HCT116 (cell line): ENCODE measurements around the gene STRN. TPM values are rescaled to one million over a fixed set of nuclear protein-coding genes. Genes with fewer than 3 reads are reported as not detected.

ENCODE experiments used
- ATAC-seq: fragments of 200-7000 bp; cut with Tn5 transposase; 2 replicates; pipeline ENCODE4 v1.9.1; 2020; ENCODE audit warnings: mild to moderate bottlenecking, moderate library complexity
- BruUV-seq: library from RNA; stranded (reverse); fragments of 400-500 nt; replicated peaks from 2 replicates; lab custom pipeline; 2021; lab: Mats Ljungman, UMichigan
- CTCF ChIA-PET: fragments of 300-600 bp; sonication (Branson Sonifier 250); formaldehyde crosslinking; loops from one replicate; lab custom pipeline; 2021; ENCODE audit warnings: antibody characterized with exemption; lab: Charles Lee
- POLR2A ChIA-PET: fragments of 300-600, 350-600 bp; sonication (Branson Sonifier 250); formaldehyde crosslinking; loops from one replicate; lab custom pipeline; 2021; ENCODE audit warnings: antibody characterized with exemption; lab: Charles Lee
- RAD21 ChIA-PET, 2 experiments: fragments of 300-600 bp; sonication (Branson Sonifier 250); formaldehyde crosslinking; loops; one replicate each; lab custom pipeline; 2023; ENCODE audit warnings: low total read pairs in 2 of 2; ENCODE audit not compliant: uncharacterized antibody in 2 of 2, unreplicated experiment in 2 of 2, low non-redundant PET in 1 of 2; lab: Charles Lee
- DNase-seq: peaks from one replicate; pipeline ENCODE4 v3.0.0-alpha.2; 2010; ENCODE audit warnings: low read depth, low spot score
- H2AFZ ChIP-seq: fragments of 200-600 bp; shearing (Covaris generic), sonication (generic); 2 replicates; pipeline ENCODE4 v1.6.1; 2017; ENCODE audit warnings: low read depth, mixed run types, mixed read lengths, antibody characterized with exemption, low read length; ENCODE audit not compliant: poor library complexity, severe bottlenecking
- H3K27ac ChIP-seq: 2 replicates; pipeline ENCODE4 v1.5.1; 2012; ENCODE audit warnings: low read depth, low read length
- H3K27me3 ChIP-seq: fragments of 200-600 bp; sonication (generic); 2 replicates; pipeline ENCODE4 v1.6.1; 2016; ENCODE audit warnings: mixed run types, low read length, mixed read lengths; ENCODE audit not compliant: insufficient read depth
- H3K36me3 ChIP-seq, 2 experiments: fragments of 200-500 bp in 1 of 2; fragments of 200-600 bp in 1 of 2; sonication (Bioruptor generic) in 1 of 2; sonication (generic) in 1 of 2; 2 replicates each; pipeline versions ENCODE4 v1.5.1 to v1.6.1; 2014 to 2016; ENCODE audit warnings: low read length in 2 of 2, inconsistent platforms in 1 of 2, mixed read lengths in 1 of 2, mixed run types in 1 of 2; ENCODE audit not compliant: insufficient read depth in 2 of 2, control insufficient read depth in 1 of 2
- H3K4me1 ChIP-seq, 2 experiments: fragments of 200-600 bp in 1 of 2; sonication (generic) in 1 of 2; 2 replicates each; pipeline versions ENCODE4 v1.5.1 to v1.6.1; 2012 to 2017; ENCODE audit warnings: low read length in 2 of 2, inconsistent platforms in 1 of 2, mild to moderate bottlenecking in 1 of 2, mixed read lengths in 1 of 2, mixed run types in 1 of 2, moderate library complexity in 1 of 2; ENCODE audit not compliant: insufficient read depth in 2 of 2, control insufficient read depth in 1 of 2
- H3K4me2 ChIP-seq: fragments of 200-600 bp; sonication (generic); 2 replicates; pipeline ENCODE4 v1.6.1; 2017; ENCODE audit warnings: mixed run types, low read length, mixed read lengths
- H3K4me3 ChIP-seq, 2 experiments: fragments of 200-600 bp in 1 of 2; sonication (generic) in 1 of 2; replicated peaks in 1 of 2; 2 replicates each; pipeline ENCODE4 v1.5.1; 2011 to 2016; ENCODE audit warnings: low read length in 2 of 2, control low read depth in 1 of 2, low read depth in 1 of 2, mild to moderate bottlenecking in 1 of 2, mixed read lengths in 1 of 2, mixed run types in 1 of 2
- H3K79me2 ChIP-seq: fragments of 200-600 bp; sonication (generic); 2 replicates; pipeline ENCODE4 v1.6.1; 2017; ENCODE audit warnings: mild to moderate bottlenecking, mixed run types, low read length, moderate library complexity, mixed read lengths; ENCODE audit not compliant: insufficient read depth
- H3K9ac ChIP-seq: fragments of 200-600 bp; sonication (generic); 2 replicates; pipeline ENCODE4 v1.6.1; 2016; ENCODE audit warnings: low read length, mixed read lengths
- H3K9me2 ChIP-seq: fragments of 200-600 bp; sonication (generic), shearing (Covaris generic); 2 replicates; pipeline ENCODE4 v1.6.1; 2017; ENCODE audit warnings: mixed run types, mild to moderate bottlenecking, moderate library complexity; ENCODE audit not compliant: insufficient read depth
- H3K9me3 ChIP-seq, 2 experiments: fragments of 200-500 bp in 1 of 2; fragments of 200-600 bp in 1 of 2; sonication (Bioruptor generic) in 1 of 2; sonication (generic) in 1 of 2; 2 replicates each; pipeline ENCODE4 v1.6.1; 2014 to 2017; ENCODE audit warnings: low read length in 2 of 2, mixed read lengths in 2 of 2, inconsistent platforms in 1 of 2, low read depth in 1 of 2, mild to moderate bottlenecking in 1 of 2, mixed run types in 1 of 2, moderate library complexity in 1 of 2; ENCODE audit not compliant: control insufficient read depth in 1 of 2, insufficient read depth in 1 of 2
- H4K20me1 ChIP-seq: fragments of 200-600 bp; sonication (generic), shearing (Covaris generic); 2 replicates; pipeline ENCODE4 v1.6.1; 2017; ENCODE audit warnings: mixed run types, mild to moderate bottlenecking, moderate library complexity; ENCODE audit not compliant: insufficient read depth
- CBX3 ChIP-seq: IDR thresholded peaks from 2 replicates; pipeline ENCODE4 v1.6.1; 2012; ENCODE audit warnings: low read depth
- EGR1 ChIP-seq: IDR thresholded peaks from 2 replicates; pipeline ENCODE4 v1.6.1; 2012; ENCODE audit warnings: low read depth
- ELF1 ChIP-seq: IDR thresholded peaks from 2 replicates; pipeline ENCODE4 v1.6.1; 2012; ENCODE audit warnings: low read depth, borderline replicate concordance
- EZH2 ChIP-seq: fragments of 200-600 bp; sonication (generic); IDR thresholded peaks from 2 replicates; pipeline ENCODE4 v1.6.1; 2017; ENCODE audit warnings: antibody characterized with exemption, mixed run types
- EZH2phosphoT487 ChIP-seq: fragments of 200-600 bp; IDR thresholded peaks from 2 replicates; pipeline ENCODE4 v1.6.1; 2018; ENCODE audit warnings: antibody characterized with exemption, borderline replicate concordance
- POLR2A ChIP-seq: IDR thresholded peaks from 2 replicates; pipeline ENCODE4 v1.7.0; 2011; ENCODE audit warnings: borderline replicate concordance; ENCODE audit not compliant: insufficient read depth, insufficient read length; ENCODE audit errors: extremely low read depth
- POLR2AphosphoS5 ChIP-seq: IDR thresholded peaks from 2 replicates; pipeline ENCODE4 v1.6.1; 2011; ENCODE audit warnings: mild to moderate bottlenecking, low read depth, low read length, moderate library complexity
- RAD21 ChIP-seq: IDR thresholded peaks from 2 replicates; pipeline ENCODE4 v1.6.1; 2012; ENCODE audit warnings: low read depth, mild to moderate bottlenecking
- SIN3A ChIP-seq: IDR thresholded peaks from 2 replicates; pipeline ENCODE4 v1.6.1; 2012; ENCODE audit warnings: low read depth
- SP1 ChIP-seq: IDR thresholded peaks from 2 replicates; pipeline ENCODE4 v1.6.1; 2012; ENCODE audit warnings: low read depth
- intact Hi-C: fragments of 100-400 bp; cut with micrococcal nuclease; formaldehyde crosslinking; loops from 2 replicates; pipeline ENCODE4 v1.10.0; 2022
- total RNA-seq: library from RNA; stranded (reverse); gene quantifications from one replicate; pipeline ENCODE4 v1.2.1, GENCODE V29; 2021; ENCODE audit not compliant: unreplicated experiment
- TF ChIP-seq, protein P1 (sequence below): IDR thresholded peaks from 2 replicates; pipeline ENCODE4 v1.6.1; 2012
- TF ChIP-seq, protein P2 (sequence below): IDR thresholded peaks from 2 replicates; pipeline ENCODE4 v1.6.1; 2011; ENCODE audit warnings: mild to moderate bottlenecking, low read length, moderate library complexity; ENCODE audit not compliant: insufficient replicate concordance; ENCODE audit errors: extremely low read depth
- TF ChIP-seq, protein P3 (sequence below): IDR thresholded peaks from 2 replicates; pipeline ENCODE4 v1.6.1; 2012

Gene STRN
- total RNA-seq, 1 experiment from 2014 or later, result 26.4 TPM

DNA sequence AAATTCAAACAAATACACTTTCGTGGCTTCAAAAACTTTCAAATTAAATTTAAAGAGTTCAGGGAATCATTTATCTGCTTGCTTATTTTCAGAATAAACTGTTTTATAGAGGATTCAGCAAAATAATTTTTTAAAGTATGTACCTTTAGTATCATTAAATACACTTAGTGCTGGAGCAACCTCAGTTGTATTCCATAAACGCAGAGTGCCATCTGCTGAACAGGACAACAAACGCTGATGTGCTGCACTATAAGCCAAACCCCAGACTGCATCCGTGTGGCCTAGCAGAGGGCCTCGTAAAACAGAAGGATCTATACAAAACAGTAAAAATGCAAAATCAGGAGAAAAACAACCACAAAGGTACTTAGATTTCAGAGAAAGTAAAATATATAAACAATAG, 108.6 kb downstream of the STRN start:
- Histone ChIP-seq H3K9ac (no peak overlapping the region), H2AFZ (no peak overlapping the region)
- TF ChIP-seq, protein P1, sequence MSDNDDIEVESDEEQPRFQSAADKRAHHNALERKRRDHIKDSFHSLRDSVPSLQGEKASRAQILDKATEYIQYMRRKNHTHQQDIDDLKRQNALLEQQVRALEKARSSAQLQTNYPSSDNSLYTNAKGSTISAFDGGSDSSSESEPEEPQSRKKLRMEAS, result no peak
- TF ChIP-seq CBX3, result no peak
- no peak for TF ChIP-seq RAD21
- no peak for TF ChIP-seq EZH2
- TF ChIP-seq, all 23 proteins: peak for 0
- intact Hi-C loops, result no loop called here
- ATAC-seq (no peak), DNase-seq (no peak)
- H4K20me1 ChIP-seq, result no peaks in the 10 kb centered on the region
- no peaks in the 10 kb centered on the region for H3K36me3 ChIP-seq
- no peaks in the 10 kb centered on the region for H3K79me2 ChIP-seq
- CTCF ChIA-PET, result no interaction called here
- H3K27ac ChIP-seq, result no peak overlapping the region
- no peaks in the 10 kb centered on the region for H3K9me3 ChIP-seq
- no TSS peak for BruUV-seq
- H3K27me3 ChIP-seq, result no peaks in the 10 kb centered on the region
- POLR2A ChIA-PET, result no interaction called here
- H3K4me3 ChIP-seq, result no peak overlapping the region
- no peaks in the 10 kb centered on the region for H3K9me2 ChIP-seq
- H3K4me1 ChIP-seq, result no peaks in the 10 kb centered on the region
- RAD21 ChIA-PET, result no interaction called here
- no peak overlapping the region for H3K4me2 ChIP-seq

DNA sequence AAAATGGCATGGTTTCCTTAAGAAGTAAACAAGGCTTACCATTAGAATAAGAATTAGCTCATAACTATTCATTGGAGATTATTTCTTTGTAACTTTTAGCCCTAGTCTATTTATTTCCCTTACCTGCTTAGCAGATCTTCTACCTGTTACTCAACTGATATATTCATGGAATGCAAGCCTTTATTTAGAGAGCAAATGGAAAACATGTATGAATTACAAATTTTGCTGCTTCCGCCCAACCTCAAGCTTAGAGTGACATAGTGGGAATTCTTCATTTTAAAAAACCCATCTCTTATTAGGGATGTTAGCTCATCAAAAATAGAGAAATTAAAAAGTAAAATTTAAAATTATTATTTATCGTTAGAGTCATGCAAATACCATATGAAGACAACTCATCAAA, 110.9 kb downstream of the STRN start:
- DNase-seq, result no peak
- RAD21 ChIA-PET, result no interaction called here
- Histone ChIP-seq H3K9me2 (no peaks in the 10 kb centered on the region), H3K27me3 (no peaks in the 10 kb centered on the region), H3K27ac (no peak overlapping the region), H3K4me1 (no peaks in the 10 kb centered on the region), H3K4me2 (no peak overlapping the region), H3K79me2 (no peaks in the 10 kb centered on the region), H3K36me3 (peaks cover 0 to 3% of the 10 kb centered on the region in 2 experiments; a peak in 1 of 4 replicates), H2AFZ (no peak overlapping the region), H3K4me3 (no peak overlapping the region), H4K20me1 (no peaks in the 10 kb centered on the region), H3K9ac (no peak overlapping the region), H3K9me3 (no peaks in the 10 kb centered on the region)
- no peak for ATAC-seq
- TF ChIP-seq SIN3A, result no peak
- TF ChIP-seq ELF1, result no peak
- no peak for TF ChIP-seq SP1
- no peak for TF ChIP-seq POLR2A
- TF ChIP-seq RAD21, result no peak
- TF ChIP-seq EGR1, result no peak
- TF ChIP-seq, protein P2, sequence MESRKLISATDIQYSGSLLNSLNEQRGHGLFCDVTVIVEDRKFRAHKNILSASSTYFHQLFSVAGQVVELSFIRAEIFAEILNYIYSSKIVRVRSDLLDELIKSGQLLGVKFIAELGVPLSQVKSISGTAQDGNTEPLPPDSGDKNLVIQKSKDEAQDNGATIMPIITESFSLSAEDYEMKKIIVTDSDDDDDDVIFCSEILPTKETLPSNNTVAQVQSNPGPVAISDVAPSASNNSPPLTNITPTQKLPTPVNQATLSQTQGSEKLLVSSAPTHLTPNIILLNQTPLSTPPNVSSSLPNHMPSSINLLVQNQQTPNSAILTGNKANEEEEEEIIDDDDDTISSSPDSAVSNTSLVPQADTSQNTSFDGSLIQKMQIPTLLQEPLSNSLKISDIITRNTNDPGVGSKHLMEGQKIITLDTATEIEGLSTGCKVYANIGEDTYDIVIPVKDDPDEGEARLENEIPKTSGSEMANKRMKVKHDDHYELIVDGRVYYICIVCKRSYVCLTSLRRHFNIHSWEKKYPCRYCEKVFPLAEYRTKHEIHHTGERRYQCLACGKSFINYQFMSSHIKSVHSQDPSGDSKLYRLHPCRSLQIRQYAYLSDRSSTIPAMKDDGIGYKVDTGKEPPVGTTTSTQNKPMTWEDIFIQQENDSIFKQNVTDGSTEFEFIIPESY, result no peak
- TF ChIP-seq POLR2AphosphoS5, result no peak
- TF ChIP-seq, protein P1, result no peak
- no peak for TF ChIP-seq EZH2phosphoT487
- TF ChIP-seq, protein P3, sequence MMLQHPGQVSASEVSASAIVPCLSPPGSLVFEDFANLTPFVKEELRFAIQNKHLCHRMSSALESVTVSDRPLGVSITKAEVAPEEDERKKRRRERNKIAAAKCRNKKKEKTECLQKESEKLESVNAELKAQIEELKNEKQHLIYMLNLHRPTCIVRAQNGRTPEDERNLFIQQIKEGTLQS, result no peak
- CTCF ChIA-PET, result interaction anchor here (1.7 kb wide), 1 partner anchor 70 kb away, joined by 6 read pairs; no protein-coding TSS in a partner anchor
- intact Hi-C loops, result no loop called here
- POLR2A ChIA-PET, result no interaction called here
- no TSS peak for BruUV-seq
